ENCODE data around the gene YBX1.

Gene YBX1

DNA sequence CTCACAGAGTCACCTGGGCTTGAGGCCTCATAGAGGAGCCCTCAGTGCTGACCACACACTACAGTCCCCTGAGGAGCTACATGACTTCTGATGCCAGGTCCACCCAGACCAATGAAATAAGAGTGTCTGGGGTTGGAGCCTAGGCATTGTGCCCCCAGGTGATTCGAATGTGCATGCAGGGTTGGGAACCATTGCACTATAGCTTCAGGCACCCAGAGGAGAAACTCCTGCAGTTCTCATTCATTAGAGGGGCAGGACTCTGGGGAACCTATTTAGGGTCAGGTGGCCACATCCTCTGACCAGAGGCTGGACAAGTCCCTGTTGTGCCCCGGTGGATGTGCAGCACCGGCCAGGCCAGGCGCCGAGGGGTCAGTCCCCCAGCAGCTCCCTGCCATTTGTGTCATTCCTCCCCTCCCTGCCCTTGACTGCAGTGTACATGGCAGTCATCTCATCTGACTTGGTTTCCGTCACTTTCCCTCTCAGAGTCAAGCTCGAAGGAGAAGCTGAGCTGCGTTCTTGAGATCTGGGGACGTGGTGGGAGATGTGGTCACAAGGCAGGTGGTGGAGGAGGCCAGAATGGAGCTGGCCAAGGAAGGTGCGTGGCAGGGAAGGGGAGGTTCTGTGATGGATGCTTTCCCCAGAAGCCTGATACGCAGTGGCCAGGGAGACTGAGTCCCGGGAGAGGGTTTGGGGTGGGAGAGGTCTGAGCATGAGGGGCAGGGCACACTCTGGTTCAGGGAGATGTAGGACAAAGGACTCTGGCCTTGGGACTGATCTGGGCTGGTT lies 51.4 kb downstream of the YBX1 start:
- TF ChIP-seq, protein P1, sequence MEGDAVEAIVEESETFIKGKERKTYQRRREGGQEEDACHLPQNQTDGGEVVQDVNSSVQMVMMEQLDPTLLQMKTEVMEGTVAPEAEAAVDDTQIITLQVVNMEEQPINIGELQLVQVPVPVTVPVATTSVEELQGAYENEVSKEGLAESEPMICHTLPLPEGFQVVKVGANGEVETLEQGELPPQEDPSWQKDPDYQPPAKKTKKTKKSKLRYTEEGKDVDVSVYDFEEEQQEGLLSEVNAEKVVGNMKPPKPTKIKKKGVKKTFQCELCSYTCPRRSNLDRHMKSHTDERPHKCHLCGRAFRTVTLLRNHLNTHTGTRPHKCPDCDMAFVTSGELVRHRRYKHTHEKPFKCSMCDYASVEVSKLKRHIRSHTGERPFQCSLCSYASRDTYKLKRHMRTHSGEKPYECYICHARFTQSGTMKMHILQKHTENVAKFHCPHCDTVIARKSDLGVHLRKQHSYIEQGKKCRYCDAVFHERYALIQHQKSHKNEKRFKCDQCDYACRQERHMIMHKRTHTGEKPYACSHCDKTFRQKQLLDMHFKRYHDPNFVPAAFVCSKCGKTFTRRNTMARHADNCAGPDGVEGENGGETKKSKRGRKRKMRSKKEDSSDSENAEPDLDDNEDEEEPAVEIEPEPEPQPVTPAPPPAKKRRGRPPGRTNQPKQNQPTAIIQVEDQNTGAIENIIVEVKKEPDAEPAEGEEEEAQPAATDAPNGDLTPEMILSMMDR (IDR thresholded peaks at IDR 0.05; ENCODE audit: low read depth, low read length, missing control alignments), result no peak
- Histone ChIP-seq H3K4me3 (ENCODE audit: low read depth, low read length) (no peak overlapping the region), H3K36me3 (replicated peaks) (no peaks in the 10 kb centered on the region), H3K27ac (no peak overlapping the region), H3K27me3 (replicated peaks) (no peaks in the 10 kb centered on the region)
- in situ Hi-C loops (cut with HindIII; ENCODE audit: low pct_ligation_motif_present, low sequenced_read_pairs), result no loop called here
- no peak for DNase-seq

DNA sequence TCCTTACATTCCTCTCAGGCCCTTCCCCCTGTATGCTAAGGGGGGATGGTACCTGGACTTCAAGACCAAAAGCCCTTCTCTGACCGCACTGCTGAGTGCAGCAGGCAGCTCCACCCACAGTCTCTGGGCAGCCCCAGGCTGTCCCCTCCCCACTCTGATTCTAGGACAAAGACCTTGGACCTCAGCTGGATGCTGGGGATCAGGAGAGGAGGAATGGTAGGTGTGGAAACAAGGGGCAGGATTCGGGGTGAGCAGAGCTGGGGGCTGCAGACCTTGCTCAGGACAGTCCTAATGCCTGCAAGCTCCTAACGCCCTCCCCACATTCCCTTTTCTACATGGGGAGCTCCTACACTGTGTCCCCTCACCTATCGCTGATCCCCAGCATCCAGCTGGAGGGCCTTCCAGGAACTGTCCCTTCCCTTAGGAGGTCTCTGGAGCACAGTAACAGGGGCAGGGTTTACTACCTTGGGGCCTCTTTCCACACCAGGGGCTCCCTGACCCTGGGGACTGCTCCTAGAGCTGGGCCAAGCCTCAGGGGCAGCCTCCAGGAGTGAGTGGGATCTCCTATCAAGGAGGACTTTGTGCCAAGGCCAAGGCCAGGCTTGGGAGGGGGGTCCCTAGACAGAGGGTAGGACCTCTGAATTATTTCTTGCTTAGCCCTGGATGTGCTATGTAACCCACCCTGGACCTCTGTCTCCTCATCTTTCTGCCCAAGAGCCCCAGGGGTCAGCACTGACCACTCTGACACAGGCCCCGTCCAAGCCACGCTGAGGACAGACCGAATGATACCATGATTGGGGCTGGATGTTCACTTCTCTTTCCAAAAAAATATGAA lies 52.2 kb downstream of the YBX1 start:
- Histone ChIP-seq H3K27ac (no peak overlapping the region), H3K4me3 (ENCODE audit: low read depth, low read length) (no peak overlapping the region), H3K27me3 (replicated peaks) (no peaks in the 10 kb centered on the region), H3K36me3 (replicated peaks) (no peaks in the 10 kb centered on the region)
- in situ Hi-C loops (cut with HindIII; ENCODE audit: low pct_ligation_motif_present, low sequenced_read_pairs), result no loop called here
- DNase-seq, result no peak
- TF ChIP-seq, protein P1 (IDR thresholded peaks at IDR 0.05; ENCODE audit: low read depth, low read length, missing control alignments), result no peak

DNA sequence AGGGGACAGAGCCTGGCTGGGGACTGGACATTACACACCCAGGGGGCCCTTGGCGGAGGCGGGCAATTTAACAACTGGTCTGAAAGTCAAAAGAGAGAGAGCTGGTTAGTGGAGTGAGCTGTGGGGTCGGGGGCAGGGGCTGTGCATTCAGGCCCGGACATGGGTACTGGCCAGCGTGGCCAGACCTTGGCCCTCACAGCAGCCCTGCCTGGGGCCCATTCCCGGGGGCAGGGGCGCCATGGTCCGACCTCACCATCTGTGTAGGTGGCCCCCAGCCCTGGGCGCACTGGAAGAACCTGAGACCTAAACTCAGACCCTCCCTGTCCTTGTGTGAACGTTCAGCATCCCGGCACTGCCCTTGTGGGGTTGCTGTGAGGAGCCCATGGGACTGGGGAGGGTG lies 52.8 kb downstream of the YBX1 start:
- Histone ChIP-seq H3K4me3 (ENCODE audit: low read depth, low read length) (no peak overlapping the region), H3K27me3 (replicated peaks) (no peaks in the 10 kb centered on the region), H3K27ac (no peak overlapping the region), H3K36me3 (replicated peaks) (no peaks in the 10 kb centered on the region)
- no peak for DNase-seq
- in situ Hi-C loops (cut with HindIII; ENCODE audit: low pct_ligation_motif_present, low sequenced_read_pairs), result no loop called here
- TF ChIP-seq, protein P1 (IDR thresholded peaks at IDR 0.05; ENCODE audit: low read depth, low read length, missing control alignments), result no peak

DNA sequence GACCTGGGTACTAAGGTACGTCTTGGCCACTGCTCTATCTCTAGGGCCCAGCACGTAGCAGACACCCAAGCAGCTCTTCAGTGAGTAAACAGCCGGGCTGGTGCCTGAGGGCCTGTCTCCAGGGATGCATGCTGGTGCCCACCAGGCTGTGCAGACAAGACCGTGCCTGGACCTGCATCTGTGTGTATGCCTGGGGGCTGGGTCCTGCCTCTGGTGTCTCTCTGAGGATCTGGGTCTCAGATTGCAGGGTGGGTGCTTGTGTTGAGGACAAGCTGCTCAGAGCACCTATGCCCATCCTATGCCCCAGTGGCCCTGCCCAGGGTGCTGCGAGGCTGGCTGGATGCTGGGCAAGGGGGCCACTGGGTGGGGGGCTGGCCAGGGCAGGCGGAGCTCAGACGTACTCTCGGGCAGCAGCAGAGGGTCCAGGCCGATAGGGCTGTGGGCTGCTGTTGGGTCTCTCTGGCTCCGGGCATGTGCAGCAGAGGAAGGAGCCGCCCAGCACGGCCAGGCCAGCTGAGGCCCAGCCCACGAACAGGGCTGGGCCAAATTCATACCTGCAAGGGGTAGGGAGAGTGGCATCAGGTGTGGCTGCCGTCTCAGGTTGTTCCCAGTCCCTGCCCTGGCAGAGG lies 53.4 kb downstream of the YBX1 start:
- Histone ChIP-seq H3K27me3 (replicated peaks) (no peaks in the 10 kb centered on the region), H3K4me3 (ENCODE audit: low read depth, low read length) (no peak overlapping the region), H3K27ac (no peak overlapping the region), H3K36me3 (replicated peaks) (no peaks in the 10 kb centered on the region)
- in situ Hi-C loops (cut with HindIII; ENCODE audit: low pct_ligation_motif_present, low sequenced_read_pairs), result no loop called here
- no peak for DNase-seq
- TF ChIP-seq, protein P1 (IDR thresholded peaks at IDR 0.05; ENCODE audit: low read depth, low read length, missing control alignments), result no peak

DNA sequence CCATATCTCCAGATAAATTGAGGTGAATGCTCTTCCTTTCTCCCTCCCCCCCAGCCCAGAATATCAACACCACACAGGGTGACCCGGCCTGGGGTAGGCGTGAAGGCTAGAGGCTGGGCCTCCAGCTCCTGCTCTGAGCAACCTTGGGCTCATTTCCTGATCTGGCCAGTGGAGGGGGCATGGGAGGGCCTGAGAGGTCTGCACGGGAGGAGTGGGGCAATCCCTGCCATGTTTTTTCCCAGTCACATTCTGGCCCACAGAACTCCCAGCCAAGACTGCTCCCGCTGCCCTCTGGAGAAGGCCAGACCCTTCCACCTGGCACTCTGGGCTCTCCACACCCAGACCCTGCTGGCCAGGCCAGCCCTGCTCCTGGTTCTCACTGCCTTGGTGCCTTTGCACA lies 53.9 kb downstream of the YBX1 start:
- in situ Hi-C loops (cut with HindIII; ENCODE audit: low pct_ligation_motif_present, low sequenced_read_pairs), result no loop called here
- no peak for DNase-seq
- no peak overlapping the region for H3K4me3 ChIP-seq (ENCODE audit: low read depth, low read length)

More for the DNA sequence above, 53.9 kb downstream of the YBX1 start:
- H3K36me3 ChIP-seq (replicated peaks), result no peaks in the 10 kb centered on the region
- H3K27me3 ChIP-seq (replicated peaks), result no peaks in the 10 kb centered on the region
- no peak overlapping the region for H3K27ac ChIP-seq
- TF ChIP-seq, protein P1 (IDR thresholded peaks at IDR 0.05; ENCODE audit: low read depth, low read length, missing control alignments), result peak; percentile 65

Measured in brain microvascular endothelial cell (primary cell).